Measurements from ENCODE around the gene IGFBPL1.

The IGFBPL1 gene

DNA sequence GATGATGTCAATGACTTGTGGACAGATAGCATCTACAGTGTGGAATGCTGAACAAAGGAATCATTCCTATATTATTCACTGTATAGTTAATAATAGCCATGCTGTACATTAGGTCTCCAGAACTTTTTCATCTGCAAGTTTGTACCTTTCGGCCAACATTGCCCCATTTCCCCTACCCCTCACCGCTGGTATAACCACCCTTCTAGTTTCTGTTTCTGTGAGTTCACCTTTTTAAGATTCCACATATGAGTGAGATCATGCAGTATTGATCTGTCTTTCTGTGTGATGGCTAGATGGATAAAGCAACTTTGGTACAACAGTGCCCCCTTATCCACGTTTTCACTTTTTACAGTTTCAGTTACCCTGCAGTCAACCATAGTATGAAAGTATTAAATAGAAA lies 50.6 kb downstream of the IGFBPL1 start:
- no peak for TF ChIP-seq EGR1 (IDR thresholded peaks at IDR 0.05)
- TF ChIP-seq NFIC (IDR thresholded peaks at IDR 0.05), result no peak
- TF ChIP-seq CEBPB (IDR thresholded peaks at IDR 0.05), result no peak

GRCh38 chr9:38372762-38373619 lies 51.3 kb downstream of the IGFBPL1 start:
- TF ChIP-seq, protein P1, sequence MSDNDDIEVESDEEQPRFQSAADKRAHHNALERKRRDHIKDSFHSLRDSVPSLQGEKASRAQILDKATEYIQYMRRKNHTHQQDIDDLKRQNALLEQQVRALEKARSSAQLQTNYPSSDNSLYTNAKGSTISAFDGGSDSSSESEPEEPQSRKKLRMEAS (IDR thresholded peaks at IDR 0.05), result no peak
- TF ChIP-seq, protein P2, sequence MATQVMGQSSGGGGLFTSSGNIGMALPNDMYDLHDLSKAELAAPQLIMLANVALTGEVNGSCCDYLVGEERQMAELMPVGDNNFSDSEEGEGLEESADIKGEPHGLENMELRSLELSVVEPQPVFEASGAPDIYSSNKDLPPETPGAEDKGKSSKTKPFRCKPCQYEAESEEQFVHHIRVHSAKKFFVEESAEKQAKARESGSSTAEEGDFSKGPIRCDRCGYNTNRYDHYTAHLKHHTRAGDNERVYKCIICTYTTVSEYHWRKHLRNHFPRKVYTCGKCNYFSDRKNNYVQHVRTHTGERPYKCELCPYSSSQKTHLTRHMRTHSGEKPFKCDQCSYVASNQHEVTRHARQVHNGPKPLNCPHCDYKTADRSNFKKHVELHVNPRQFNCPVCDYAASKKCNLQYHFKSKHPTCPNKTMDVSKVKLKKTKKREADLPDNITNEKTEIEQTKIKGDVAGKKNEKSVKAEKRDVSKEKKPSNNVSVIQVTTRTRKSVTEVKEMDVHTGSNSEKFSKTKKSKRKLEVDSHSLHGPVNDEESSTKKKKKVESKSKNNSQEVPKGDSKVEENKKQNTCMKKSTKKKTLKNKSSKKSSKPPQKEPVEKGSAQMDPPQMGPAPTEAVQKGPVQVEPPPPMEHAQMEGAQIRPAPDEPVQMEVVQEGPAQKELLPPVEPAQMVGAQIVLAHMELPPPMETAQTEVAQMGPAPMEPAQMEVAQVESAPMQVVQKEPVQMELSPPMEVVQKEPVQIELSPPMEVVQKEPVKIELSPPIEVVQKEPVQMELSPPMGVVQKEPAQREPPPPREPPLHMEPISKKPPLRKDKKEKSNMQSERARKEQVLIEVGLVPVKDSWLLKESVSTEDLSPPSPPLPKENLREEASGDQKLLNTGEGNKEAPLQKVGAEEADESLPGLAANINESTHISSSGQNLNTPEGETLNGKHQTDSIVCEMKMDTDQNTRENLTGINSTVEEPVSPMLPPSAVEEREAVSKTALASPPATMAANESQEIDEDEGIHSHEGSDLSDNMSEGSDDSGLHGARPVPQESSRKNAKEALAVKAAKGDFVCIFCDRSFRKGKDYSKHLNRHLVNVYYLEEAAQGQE (IDR thresholded peaks at IDR 0.05; ENCODE audit: low read depth), result no peak
- no peak for TF ChIP-seq CEBPB (IDR thresholded peaks at IDR 0.05)

GRCh38 chr9:38371495-38371894 lies 52.8 kb downstream of the IGFBPL1 start:
- TF ChIP-seq, protein P1 (IDR thresholded peaks at IDR 0.05), result no peak
- TF ChIP-seq USF1 (IDR thresholded peaks at IDR 0.05) (peak; percentile 70), EP300 (IDR thresholded peaks at IDR 0.05; ENCODE audit: borderline replicate concordance) (no peak), TCF12 (IDR thresholded peaks at IDR 0.05; ENCODE audit: low read depth) (no peak), TEAD4 (IDR thresholded peaks at IDR 0.05) (no peak), YY1 (IDR thresholded peaks at IDR 0.05; ENCODE audit: low read depth) (no peak), FOXM1 (IDR thresholded peaks at IDR 0.05; ENCODE audit: borderline replicate concordance, low read depth) (no peak), CEBPB (IDR thresholded peaks at IDR 0.05) (no peak), ZBTB7A (IDR thresholded peaks at IDR 0.05; ENCODE audit: low read depth) (no peak), TAF1 (IDR thresholded peaks at IDR 0.05; ENCODE audit: low read depth) (no peak), EGR1 (IDR thresholded peaks at IDR 0.05) (no peak), RAD21 (IDR thresholded peaks at IDR 0.05; ENCODE audit: low read depth) (peak; percentile 61), CREB1 (IDR thresholded peaks at IDR 0.05; ENCODE audit: low read depth) (no peak), NFIC (IDR thresholded peaks at IDR 0.05) (no peak)
- TF ChIP-seq, protein P2 (IDR thresholded peaks at IDR 0.05; ENCODE audit: low read depth), result no peak

DNA sequence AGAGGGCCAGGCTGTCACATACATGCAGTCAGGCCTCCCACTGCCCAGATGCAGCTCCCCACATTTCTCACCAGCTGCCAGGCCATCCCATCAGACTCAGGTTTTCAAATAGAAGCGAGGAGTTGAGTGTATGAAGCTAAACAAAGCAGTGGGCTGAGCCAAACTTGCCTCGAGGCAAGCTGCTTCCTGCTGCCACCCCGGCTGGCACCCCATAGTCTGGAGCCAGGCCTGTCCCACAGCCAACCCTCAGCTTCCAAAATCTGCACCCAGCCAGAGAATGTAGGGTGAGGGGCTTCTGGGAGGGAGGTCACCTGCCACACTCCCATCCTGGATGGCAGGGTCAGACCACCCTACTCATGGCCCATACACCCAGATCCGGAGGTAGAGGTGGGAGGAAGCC lies 54.1 kb downstream of the IGFBPL1 start:
- TF ChIP-seq TCF12 (IDR thresholded peaks at IDR 0.05; ENCODE audit: low read depth) (no peak), CEBPB (IDR thresholded peaks at IDR 0.05) (no peak), RAD21 (IDR thresholded peaks at IDR 0.05; ENCODE audit: low read depth) (no peak)

DNA sequence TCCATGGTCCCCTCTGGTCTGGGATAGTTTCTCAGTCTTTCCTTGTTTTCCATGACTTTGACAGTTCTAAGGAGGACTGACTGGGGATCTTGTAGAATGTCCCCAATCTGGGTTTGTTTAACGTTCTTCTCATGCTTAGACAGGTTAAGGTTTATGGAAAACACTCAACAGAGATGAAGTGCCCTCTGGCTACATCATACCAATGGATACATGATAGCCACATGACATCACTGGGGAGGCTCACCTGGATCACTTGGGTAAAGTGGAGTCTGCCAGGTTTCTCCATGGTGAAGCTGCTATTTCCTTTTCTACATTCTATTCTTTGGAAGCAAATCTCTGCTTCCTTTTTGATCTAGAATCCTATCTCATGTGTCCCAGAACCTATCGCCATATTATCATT lies 55.5 kb downstream of the IGFBPL1 start:
- TF ChIP-seq EP300 (IDR thresholded peaks at IDR 0.05; ENCODE audit: borderline replicate concordance) (no peak), RAD21 (IDR thresholded peaks at IDR 0.05; ENCODE audit: low read depth) (no peak), ZBTB7A (IDR thresholded peaks at IDR 0.05; ENCODE audit: low read depth) (no peak), USF1 (IDR thresholded peaks at IDR 0.05) (no peak), EGR1 (IDR thresholded peaks at IDR 0.05) (no peak), TEAD4 (IDR thresholded peaks at IDR 0.05) (no peak), YY1 (IDR thresholded peaks at IDR 0.05; ENCODE audit: low read depth) (no peak), CREB1 (IDR thresholded peaks at IDR 0.05; ENCODE audit: low read depth) (no peak), TAF1 (IDR thresholded peaks at IDR 0.05; ENCODE audit: low read depth) (no peak), TCF12 (IDR thresholded peaks at IDR 0.05; ENCODE audit: low read depth) (no peak), FOXM1 (IDR thresholded peaks at IDR 0.05; ENCODE audit: borderline replicate concordance, low read depth) (no peak), CEBPB (IDR thresholded peaks at IDR 0.05) (no peak), NFIC (IDR thresholded peaks at IDR 0.05) (no peak)
- TF ChIP-seq, protein P2 (IDR thresholded peaks at IDR 0.05; ENCODE audit: low read depth), result no peak
- TF ChIP-seq, protein P1 (IDR thresholded peaks at IDR 0.05), result no peak
